B cell (primary cell): Measurements from ENCODE around the gene GMFB.

Experiments used
- EZH2 ChIP-seq: IDR thresholded peaks from 2 replicates; pipeline ENCODE4 v1.6.1; 2012; ENCODE audit warnings: borderline replicate concordance, low read depth, mild to moderate bottlenecking, moderate library complexity, low read length; ENCODE audit not compliant: insufficient read depth, poor library complexity, severe bottlenecking
- TF ChIP-seq, protein P1 (sequence below): fragments of 200-600 bp; IDR thresholded peaks from one replicate; pipeline ENCODE4 v1.8.0; 2022; ENCODE audit warnings: antibody characterized with exemption, mild to moderate bottlenecking

DNA sequence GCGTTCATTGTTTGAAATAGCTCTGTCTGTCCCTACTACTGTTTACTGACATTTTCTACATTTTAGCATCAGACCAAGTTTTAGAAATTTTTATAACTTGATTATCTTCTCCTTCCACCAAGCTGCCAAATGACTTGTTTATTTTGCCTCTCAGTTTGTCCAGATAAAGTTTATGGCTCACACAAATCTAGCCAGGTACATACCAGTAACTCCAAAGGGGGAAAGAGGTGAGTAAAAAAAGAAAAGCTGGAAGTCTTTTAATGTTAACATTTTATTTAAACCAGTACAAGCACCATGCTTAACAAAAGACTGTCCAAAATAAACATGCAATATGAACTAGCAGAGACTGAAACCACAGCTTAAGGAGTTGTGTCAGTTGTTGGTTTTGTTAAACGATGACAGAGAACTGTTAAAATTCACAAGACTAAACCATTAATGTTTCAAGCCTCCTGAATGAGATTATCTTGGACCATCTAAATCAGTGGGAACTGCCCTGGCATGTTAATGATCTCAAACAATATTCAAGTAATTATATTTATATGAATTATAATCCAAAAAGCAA, 14.5 kb downstream of the GMFB start:
- TF ChIP-seq, protein P1, sequence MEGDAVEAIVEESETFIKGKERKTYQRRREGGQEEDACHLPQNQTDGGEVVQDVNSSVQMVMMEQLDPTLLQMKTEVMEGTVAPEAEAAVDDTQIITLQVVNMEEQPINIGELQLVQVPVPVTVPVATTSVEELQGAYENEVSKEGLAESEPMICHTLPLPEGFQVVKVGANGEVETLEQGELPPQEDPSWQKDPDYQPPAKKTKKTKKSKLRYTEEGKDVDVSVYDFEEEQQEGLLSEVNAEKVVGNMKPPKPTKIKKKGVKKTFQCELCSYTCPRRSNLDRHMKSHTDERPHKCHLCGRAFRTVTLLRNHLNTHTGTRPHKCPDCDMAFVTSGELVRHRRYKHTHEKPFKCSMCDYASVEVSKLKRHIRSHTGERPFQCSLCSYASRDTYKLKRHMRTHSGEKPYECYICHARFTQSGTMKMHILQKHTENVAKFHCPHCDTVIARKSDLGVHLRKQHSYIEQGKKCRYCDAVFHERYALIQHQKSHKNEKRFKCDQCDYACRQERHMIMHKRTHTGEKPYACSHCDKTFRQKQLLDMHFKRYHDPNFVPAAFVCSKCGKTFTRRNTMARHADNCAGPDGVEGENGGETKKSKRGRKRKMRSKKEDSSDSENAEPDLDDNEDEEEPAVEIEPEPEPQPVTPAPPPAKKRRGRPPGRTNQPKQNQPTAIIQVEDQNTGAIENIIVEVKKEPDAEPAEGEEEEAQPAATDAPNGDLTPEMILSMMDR: no peak
- TF ChIP-seq EZH2: no peak
